ENCODE results near the gene NUDT3. TPM values are rescaled to one million over a fixed set of nuclear protein-coding genes. Genes with fewer than 3 reads are reported as not detected.
A peak's percentile ranks its signal among the peaks of the same experiment; 100 is the strongest.

Gene NUDT3
- total and polyA plus RNA-seq, 9 of the 15 experiments (the other 6 are each of a cell fraction or from before 2014, with no cell fraction given), result 5.4 to 81.2 (median 56.4) TPM

DNA sequence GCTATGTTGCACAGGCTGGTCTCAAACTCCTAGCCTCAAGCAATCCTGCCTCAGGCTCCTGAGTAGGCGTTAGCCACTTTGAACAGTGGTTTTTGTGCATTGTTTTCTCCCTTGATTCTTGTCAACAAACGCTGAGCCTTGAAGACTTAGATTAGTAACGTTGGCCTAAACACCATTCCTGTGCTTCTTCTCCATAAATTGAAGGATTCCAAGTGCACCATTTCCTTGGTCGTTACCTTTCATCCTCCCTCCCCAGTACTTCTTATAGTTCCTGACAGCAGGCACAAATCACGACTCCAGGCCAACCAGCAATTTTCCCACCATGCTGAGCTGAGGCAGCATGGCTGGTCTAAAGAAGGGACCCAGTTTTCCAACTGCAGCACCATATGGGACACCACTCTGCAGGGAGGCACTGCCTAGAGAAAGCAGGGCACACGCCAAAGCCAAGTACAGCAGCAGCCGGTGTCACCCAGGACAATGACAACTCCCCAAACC, 24.5 kb upstream of the NUDT3 start:
- H3K9me1 ChIP-seq (ENCODE audit: control insufficient read depth, insufficient read depth, low read length), result no peaks in the 10 kb centered on the region
- no peak overlapping the region for H3K4me3 ChIP-seq
- no peak overlapping the region for H2AFZ ChIP-seq (ENCODE audit: low read depth, low read length)
- FAIRE-seq (no peak), ATAC-seq (peak; percentile 19), DNase-seq (ENCODE audit: extremely low read depth in 1 of 4, low spot score in 3 of 4) (no peak)
- BruUV-seq (replicated peaks), result no TSS peak
- H3K27me3 ChIP-seq (ENCODE audit: control insufficient read depth in 2 of 2, insufficient read depth in 2 of 2, low read length in 2 of 2), result no peaks in the 10 kb centered on the region
- peaks cover 20% of the 10 kb centered on the region for H4K20me1 ChIP-seq (replicated peaks; ENCODE audit: control insufficient read depth, insufficient read depth, low read length)
- no peak overlapping the region for H3K9ac ChIP-seq (ENCODE audit: insufficient read depth in 1 of 2, low read depth in 2 of 2, low read length in 2 of 2)
- in situ Hi-C loops (cut with MboI), result loop anchor here (5.0 kb wide), 1 partner anchor 250 kb away; no protein-coding TSS in a partner anchor
- no peaks in the 10 kb centered on the region for H3K9me3 ChIP-seq (replicated peaks; ENCODE audit: control insufficient read depth, insufficient read depth, low read depth, low read length)
- ChIA-PET CTCF (ENCODE audit: low intra/inter-chr PET ratio) (no interaction called here), POLR2A (interaction anchor here (0.6 to 4.9 kb wide), 7 partner anchors 7 to 221 kb away, joined by 3 to 67 read pairs (median 3); partner anchors contain the start of genes RPS10 and SMIM29)
- H3K27ac ChIP-seq (ENCODE audit: extremely low read depth, low read depth, low read length), result peak overlapping the region; percentile 3; the same call in 1 of the 3 replicates
- peaks cover 19% of the 10 kb centered on the region for H3K79me2 ChIP-seq (ENCODE audit: control insufficient read depth, insufficient read depth, low read length)
- H3K4me2 ChIP-seq (ENCODE audit: insufficient read depth, low read length), result no peak overlapping the region
- WGBS (ENCODE audit: insufficient coverage, low coverage, missing lambda C conversion rate), result 76% methylated on average over 7 of the region's 7 CpGs
- no peaks in the 10 kb centered on the region; a peak in 1 of 5 replicates for H3K4me1 ChIP-seq (replicated peaks in 1 of 2; ENCODE audit: control insufficient read depth in 2 of 2, insufficient read depth in 2 of 2, low read length in 2 of 2)
- peaks cover 78% of the 10 kb centered on the region for H3K36me3 ChIP-seq (ENCODE audit: control insufficient read depth, insufficient read depth, low read length)
- TF ChIP-seq PHTF2 (CRISPR knock-in tag; IDR thresholded peaks at IDR 0.05) (no peak), BRD9 (IDR thresholded peaks at IDR 0.05; ENCODE audit: low read depth, partially characterized antibody) (no peak), BCOR (IDR thresholded peaks at IDR 0.05) (no peak), ELF4 (CRISPR knock-in tag; IDR thresholded peaks at IDR 0.05) (0 out of 2 replicates have a peak, but pooled peaks have one; percentile 49), RBFOX2 (IDR thresholded peaks at IDR 0.05; ENCODE audit: low read depth, low read length) (peak; percentile 48; the same call in 1 of the 2 replicates), RFX7 (CRISPR knock-in tag; IDR thresholded peaks at IDR 0.05) (0 out of 2 replicates have a peak, but pooled peaks have one; percentile 38), POLR2A (conservative IDR thresholded peaks at IDR 0.05) (peak; percentile 36), PML (IDR thresholded peaks at IDR 0.05; ENCODE audit: low read length) (peak; percentile 47; the same call in 1 of the 2 replicates), POLR2AphosphoS5 (IDR thresholded peaks at IDR 0.05; ENCODE audit: control insufficient read depth, insufficient read depth, low read depth, low read length) (peak; percentile 63; the same call in 1 of the 2 replicates), POLR2AphosphoS2 (IDR thresholded peaks at IDR 0.05; ENCODE audit: low read length) (peak; percentile 67), HCFC1 (IDR thresholded peaks at IDR 0.05; ENCODE audit: low read depth, low read length) (no peak), FOXA3 (CRISPR knock-in tag; conservative IDR thresholded peaks at IDR 0.05 in 1 of 2, IDR thresholded peaks at IDR 0.05 in 1 of 2) (no peak), RBM14 (IDR thresholded peaks at IDR 0.05; ENCODE audit: borderline replicate concordance, insufficient read depth, low read depth, low read length) (no peak), NRF1 (conservative IDR thresholded peaks at IDR 0.05 in 1 of 2, IDR thresholded peaks at IDR 0.05 in 1 of 2) (no peak), SUPT5H (IDR thresholded peaks at IDR 0.05) (peak; percentile 56), TBP (optimal IDR thresholded peaks at IDR 0.05; ENCODE audit: low read depth, low read length) (no peak), ZNF253 (CRISPR knock-in tag; conservative IDR thresholded peaks at IDR 0.05) (0 out of 2 replicates have a peak, but pooled peaks have one; percentile 27)
- TF ChIP-seq, protein P1, sequence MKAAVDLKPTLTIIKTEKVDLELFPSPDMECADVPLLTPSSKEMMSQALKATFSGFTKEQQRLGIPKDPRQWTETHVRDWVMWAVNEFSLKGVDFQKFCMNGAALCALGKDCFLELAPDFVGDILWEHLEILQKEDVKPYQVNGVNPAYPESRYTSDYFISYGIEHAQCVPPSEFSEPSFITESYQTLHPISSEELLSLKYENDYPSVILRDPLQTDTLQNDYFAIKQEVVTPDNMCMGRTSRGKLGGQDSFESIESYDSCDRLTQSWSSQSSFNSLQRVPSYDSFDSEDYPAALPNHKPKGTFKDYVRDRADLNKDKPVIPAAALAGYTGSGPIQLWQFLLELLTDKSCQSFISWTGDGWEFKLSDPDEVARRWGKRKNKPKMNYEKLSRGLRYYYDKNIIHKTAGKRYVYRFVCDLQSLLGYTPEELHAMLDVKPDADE (conservative IDR thresholded peaks at IDR 0.05; ENCODE audit: control insufficient read depth, low read depth, low read length), result 0 out of 2 replicates have a peak, but pooled peaks have one; percentile 41
- TF ChIP-seq, protein P2, sequence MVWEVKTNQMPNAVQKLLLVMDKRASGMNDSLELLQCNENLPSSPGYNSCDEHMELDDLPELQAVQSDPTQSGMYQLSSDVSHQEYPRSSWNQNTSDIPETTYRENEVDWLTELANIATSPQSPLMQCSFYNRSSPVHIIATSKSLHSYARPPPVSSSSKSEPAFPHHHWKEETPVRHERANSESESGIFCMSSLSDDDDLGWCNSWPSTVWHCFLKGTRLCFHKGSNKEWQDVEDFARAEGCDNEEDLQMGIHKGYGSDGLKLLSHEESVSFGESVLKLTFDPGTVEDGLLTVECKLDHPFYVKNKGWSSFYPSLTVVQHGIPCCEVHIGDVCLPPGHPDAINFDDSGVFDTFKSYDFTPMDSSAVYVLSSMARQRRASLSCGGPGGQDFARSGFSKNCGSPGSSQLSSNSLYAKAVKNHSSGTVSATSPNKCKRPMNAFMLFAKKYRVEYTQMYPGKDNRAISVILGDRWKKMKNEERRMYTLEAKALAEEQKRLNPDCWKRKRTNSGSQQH (CRISPR knock-in tag; IDR thresholded peaks at IDR 0.05), result peak; percentile 74; the same call in 1 of the 2 replicates
- intact Hi-C loops (cut with micrococcal nuclease), result no loop called here
